HuH-7.5 (cell line): ENCODE results near the gene PID1.

ENCODE experiments used
- DNase-seq: peaks from one replicate; pipeline ENCODE4 v3.0.0; 2011; ENCODE audit warnings: low spot score

The PID1 gene, protein sequence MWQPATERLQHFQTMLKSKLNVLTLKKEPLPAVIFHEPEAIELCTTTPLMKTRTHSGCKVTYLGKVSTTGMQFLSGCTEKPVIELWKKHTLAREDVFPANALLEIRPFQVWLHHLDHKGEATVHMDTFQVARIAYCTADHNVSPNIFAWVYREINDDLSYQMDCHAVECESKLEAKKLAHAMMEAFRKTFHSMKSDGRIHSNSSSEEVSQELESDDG

DNA sequence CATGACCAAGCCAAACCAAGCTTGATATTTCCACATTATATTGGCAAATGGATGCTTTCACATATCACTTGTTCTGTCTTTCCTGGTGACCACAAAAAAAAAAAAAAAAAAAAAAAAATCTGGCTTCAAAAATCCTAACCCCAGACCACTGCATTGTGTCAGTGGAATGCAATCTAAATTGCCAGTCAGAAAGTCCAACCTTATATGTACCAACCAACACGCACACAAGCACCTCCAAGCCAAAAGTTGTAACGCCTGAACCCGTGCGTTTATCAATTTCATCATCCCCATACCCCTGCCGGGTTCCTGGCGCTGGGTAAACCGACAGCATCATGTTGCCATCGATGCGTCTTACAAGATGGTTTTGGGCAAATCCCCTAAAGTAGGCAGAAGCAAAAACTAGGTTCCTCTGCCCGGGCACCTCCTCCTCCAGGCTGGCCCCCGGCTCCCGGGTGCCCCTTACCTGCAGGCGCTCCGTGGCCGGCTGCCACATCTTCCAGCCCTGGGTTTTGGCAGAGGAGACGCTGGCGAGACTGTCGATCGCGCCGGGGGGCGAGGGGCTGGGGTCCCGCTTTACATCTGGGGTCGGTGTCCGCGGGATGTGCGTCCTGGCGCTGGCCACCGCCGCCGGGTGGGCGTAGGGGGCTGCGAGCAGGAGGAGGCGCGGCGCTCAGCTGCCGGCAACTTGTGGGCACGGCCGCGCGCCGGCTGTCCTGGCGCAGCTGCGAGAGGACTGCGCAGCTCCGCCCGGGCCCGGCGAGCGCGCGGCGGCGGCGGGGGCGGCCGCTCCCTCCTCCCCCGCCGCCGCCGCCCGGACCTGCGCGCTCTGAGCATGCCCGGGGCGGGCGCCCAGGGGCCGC lies at the start of gene PID1:
TSS of gene PID1 (minus strand) at position 737 of the 860 bp plus-strand sequence. CDS start at position 493, 244 bp downstream.
- DNase-seq: peak; percentile 36

DNA sequence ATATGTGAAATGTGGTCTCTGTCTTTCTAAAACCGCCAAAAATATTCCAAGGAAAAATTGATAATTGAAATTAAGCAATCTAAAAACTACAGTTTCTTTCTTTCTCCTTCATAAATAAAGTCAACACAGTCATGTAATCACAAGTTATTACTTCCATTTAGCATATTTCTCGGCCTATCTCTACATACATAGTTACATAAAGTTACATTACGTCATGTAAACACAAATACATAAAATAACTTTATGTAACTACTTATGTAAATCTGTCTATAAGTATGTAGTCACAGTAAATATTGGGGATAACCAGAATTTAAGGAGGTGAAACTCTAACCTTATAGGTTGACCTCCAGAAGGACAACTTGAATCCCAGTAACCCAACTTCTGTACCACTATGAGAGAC lies 48.5 kb upstream of the PID1 start:
- DNase-seq: no peak

DNA sequence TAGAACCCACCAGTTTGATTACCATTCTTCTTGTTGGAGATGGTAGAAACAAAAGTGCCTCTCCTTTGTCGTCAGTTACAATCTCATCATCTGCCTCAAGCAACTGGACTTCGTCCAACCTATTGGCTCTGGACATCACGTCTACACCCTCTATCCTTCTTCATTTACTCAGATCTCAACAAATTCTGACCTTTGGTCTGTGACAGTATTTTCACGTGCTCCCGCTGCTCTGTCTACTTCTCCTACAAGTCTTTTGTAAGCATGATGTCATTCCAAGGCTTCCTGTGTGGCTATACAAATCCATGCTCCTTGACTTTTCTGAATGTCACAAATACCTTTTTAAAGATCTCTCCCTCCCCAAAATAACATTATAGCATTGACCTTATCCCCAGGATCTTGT lies 43.0 kb upstream of the PID1 start:
- no peak for DNase-seq

DNA sequence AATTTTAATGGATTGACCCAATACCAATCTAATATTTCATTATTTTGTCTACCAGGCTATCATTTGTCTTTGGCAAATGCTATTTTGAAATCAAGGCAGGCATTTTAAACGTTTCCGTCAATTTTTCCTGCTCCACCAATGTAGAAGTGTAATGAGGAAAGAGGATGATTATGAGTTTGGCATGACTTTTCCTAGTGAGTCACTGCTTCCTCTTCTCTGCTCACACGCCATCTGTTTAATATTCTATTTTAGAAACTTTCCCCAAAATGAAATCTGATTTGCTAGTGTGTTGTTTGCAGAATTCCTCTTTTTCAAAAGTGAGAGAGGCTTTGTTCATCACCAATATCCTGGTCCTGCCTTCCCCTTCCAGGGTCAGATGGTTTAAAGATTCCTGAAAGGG lies 42.5 kb upstream of the PID1 start:
- no peak for DNase-seq

DNA sequence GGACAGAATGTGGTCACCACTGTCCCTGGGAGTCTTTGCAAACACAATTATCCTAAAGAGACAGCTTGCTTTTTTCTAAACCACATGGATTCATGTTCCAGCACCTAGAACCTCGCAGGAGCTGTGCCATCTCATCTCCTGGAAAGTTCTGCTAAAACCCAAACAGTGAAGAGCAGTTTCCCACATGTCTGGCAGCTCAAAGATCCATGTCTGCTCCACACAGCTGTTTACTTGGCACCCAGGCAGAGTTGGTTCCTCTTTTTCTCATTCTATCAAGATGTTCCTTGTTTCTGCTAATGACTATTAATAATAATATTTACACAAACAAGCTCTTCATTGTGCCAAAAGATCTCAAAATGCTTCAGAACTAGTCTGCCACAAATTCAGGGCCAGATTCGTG lies 30.1 kb upstream of the PID1 start:
- no peak for DNase-seq

DNA sequence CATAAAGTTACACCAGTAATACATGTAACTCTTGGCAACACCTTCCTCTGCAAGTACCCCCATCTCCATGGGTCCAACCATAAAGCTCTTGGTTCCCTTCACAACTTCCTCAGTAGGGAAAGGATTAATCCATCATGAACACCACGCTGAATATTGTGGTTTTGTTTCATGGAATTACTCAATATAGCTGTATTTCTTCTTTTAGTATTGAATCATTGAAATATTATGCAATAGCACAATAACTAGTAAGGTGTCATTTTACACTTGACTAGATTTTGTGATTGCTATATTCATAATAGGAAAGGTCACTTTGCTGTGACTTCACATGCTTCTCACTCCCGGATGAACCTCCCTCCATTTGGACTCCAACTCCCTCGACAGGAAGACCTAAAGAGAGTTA lies 29.7 kb upstream of the PID1 start:
- DNase-seq: no peak

DNA sequence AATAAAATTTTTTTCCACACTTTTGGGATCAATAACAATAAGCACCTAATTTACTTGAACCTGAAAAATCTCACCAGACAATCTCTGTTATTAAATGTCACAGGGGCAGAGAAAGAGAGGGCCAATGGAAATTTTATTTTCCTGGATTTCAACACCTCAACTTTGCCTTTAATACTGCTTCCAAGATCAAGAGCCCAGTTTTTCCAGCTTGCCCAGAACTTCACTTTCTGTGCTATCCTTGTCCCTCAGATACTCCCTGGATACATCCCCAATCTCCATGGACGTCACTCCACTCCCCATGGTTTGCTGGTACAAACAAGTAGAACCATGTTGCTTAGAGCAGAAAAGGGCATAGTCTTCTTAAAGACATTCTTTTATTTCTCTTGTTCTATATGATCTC lies 29.3 kb upstream of the PID1 start:
- no peak for DNase-seq

DNA sequence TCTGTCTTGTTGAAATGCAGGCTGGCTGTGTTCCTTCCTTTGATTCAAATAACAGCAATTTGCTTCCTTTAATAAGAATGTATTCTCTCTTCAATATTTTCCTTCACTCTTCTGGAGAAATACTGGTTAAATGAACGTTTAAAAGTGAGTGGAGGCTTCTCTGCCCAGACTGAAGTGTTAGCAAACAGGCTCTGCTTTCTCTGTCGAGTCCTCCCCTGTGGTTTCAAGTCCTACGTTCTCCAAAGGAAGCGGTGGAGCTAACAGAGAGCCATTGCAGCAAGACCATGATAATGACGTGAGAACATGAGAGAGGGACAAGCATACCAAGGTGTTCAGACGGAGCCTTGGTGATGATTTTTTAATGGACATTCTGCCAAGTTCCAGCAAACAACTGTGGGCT lies 26.2 kb upstream of the PID1 start:
- DNase-seq: no peak

DNA sequence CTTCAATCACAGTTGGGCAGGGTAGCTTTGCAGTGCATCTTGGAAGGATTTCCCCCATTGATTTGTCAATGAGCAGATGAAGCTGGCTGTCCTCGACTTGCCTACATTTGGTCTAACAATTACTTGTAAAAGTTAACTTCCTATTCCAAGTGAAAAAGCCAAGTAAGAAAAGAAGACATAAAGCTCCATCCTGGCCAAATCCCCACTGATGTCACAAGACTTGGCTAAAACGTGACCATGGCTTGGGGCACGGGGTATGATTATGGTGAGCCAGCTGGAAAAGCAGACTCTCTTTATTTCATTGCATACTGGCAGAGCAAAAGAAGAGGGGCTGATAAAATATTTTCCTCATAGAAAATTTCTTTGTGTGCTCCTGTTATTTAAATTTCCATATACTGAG lies 25.4 kb upstream of the PID1 start:
- DNase-seq: no peak

DNA sequence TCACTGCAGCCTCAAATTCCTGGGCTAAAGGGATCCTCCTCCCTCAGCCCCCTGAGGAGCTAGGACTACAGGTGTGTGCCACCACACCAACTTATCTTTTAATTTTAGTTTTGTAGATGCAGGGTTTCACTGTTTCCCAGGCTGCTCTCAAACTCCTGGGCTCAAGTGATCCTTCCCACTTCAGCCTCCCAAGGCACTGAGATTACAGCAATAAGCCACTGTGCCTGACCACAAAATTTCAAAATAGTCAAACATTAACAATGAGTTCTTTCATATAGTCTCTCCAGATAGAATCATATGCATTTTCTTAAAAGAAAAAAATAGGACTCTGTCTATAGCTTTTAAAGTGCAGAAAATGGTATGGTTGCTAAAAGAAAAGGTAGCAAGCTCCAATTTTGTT lies 24.9 kb upstream of the PID1 start:
- DNase-seq: no peak

DNA sequence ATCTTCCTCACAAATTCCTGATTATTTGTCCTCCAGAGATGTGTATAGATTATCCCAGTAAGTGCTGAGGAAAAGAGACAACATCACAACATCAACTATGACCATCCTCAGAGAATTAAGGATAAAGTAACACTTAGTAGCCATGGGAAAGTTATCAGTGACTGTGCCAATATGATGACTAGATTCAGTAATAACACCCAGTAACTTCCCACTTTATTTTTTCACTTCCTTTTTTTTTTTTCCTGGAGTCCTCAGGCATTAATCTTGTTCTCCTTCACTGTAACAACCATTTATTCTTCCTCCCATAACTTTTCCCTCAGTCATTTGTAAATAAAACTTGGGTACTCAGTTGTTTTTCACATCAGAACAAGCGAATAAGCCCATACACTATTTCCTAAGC lies 16.7 kb upstream of the PID1 start:
- no peak for DNase-seq

DNA sequence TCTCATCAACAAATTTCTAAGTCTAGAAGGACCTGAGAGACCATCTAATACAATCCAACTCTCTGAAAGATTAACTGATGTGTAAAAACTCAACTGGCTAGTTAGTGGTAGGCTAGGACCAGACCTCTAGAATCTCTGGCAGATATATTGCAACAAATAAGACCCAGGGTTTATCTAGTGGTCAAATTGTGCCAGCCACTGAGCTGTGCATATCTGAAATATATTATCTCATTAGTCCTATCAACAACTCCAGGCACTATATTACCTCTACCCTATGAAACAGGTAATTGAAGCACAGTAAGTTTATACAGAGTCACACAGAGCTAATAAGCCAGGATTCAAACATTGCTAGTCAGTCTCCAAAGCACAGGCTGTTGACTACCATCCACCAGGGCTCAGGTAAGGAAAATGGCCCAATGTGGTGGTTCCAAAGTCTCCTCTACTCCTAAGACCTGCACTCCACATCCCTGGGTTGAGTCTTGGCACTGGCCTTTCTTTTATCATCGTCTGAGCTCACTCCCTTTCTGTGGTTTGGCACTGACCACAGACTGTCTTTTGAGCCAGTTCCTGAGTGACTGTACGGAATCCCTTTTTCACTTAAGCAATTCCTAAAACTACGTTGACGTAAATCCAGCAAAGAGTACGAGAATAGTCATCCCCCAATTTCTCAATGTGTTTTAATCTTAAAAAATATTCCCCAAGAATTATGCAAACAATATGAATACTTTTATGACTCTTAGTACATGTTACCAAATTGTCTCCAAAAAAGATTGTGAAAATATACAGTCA lies 11.9 kb upstream of the PID1 start:
- DNase-seq: no peak

DNA sequence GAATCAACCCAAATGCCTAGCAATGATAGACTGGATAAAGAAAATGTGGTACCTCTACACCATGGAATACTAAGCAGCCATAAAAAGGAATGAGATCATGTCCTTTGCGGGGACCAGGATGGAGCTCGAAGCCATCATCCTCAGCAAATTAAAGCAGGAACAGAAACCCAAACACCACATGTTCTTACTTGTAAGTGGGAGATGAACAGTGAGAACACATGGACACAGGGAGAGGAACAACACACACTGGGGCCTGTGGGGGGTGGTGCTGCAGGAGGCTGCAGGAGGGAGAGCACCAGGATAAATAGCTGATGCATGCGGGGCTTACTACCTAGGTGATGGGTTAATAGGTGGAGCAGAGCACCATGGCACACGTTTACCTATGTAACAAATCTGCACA lies 8.4 kb upstream of the PID1 start:
- DNase-seq: no peak

DNA sequence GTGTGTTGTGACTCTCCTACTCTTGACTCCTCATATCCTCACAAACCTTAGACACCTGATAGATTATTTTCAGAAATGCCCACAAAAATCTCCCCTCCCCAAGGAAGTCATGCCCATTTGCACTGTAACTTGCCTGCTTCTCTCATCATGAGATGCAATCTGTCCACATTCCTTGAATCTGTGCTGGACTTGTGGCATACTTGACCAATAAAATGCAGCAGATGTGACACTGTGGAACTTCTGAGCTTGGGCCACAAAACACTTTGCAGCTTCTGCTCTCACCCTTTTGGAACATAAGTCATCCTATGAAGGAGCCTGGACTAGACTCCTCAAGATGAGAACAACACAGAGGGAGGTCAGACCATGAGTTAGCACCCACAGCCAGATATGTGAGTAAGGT lies 4.4 kb upstream of the PID1 start:
- DNase-seq: no peak

DNA sequence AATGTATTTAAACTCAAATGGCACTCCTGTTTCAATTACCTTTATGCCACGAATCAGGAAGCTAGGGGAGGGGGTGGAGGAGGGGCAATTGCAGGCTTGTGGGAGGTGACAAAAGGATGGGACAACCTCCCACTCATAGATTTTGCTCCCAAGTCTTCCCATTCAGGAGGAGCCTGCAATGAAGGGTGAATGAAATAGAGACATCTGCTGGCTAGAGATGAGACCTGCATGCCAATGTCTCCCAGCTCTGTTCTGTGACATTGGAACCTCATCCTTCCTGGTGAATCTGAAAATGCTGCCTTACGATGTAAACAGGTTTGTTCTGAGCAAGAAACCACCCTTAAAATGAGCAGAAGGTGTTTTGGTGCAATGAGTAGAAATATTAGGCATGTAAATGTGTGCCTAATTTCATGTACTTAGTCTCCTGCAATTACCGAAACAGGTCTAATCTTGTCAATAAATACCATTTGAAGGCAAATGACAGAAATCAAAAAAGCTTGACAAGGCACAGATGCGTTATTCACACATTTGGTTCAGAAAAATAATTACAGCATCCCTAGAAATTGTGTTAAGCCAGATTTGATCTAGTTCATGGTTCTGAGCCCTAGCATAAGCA lies 2.7 kb upstream of the PID1 start:
- peak; percentile 73 for DNase-seq

DNA sequence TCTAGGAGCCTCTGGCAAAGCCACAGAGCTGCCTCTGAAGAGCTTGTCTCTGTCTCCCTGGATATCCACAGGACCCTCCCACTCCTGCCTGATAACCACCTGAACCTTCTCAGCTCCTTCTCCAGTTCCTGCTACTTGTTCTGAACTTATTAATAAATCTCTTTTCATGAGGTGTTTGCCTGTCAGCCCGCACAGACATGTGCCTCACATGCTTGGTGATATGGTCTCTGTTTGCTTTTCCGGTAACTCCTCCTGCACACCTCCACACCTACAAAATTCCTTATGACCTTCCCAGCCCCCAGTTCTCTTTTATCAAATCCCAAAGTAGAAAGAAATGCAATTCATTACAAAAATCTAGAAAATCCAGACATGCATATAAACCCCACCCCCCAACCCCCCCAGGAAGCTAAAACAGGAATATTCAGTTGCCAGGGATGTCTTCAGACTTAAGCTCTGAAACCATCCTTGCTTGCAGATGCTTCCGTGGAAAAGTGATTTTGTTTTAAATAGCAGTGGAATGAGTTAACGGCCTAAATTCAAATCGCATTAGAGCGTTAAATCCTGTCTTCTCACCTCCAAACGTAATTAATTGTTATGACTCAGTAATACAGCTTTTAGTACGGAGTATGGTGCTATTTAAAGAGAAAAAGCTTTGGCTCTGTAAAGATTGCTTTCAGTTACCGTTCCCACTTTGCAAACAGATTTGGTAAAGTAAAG lies 2.1 kb upstream of the PID1 start:
- no peak for DNase-seq

DNA sequence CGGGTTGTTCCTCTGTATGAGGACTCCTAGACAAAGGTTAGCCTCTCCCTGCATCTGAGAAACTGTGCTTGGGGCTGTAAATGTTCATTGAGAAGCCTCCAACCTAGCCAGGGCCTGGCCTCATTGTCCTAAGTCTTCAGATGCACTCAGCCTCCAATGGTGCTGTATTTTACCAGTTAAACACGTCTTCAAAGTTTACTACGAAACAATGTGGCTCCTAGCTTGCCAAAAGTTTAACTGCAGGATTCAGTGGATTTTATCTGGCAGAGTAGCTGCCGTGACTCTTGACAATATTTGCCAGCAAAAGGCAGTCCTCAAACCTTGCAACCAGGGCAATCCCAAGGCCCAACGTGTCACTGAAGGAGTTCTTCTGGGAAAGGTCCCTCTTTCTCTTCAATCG lies 1.1 kb downstream of the PID1 start:
- DNase-seq: no peak

DNA sequence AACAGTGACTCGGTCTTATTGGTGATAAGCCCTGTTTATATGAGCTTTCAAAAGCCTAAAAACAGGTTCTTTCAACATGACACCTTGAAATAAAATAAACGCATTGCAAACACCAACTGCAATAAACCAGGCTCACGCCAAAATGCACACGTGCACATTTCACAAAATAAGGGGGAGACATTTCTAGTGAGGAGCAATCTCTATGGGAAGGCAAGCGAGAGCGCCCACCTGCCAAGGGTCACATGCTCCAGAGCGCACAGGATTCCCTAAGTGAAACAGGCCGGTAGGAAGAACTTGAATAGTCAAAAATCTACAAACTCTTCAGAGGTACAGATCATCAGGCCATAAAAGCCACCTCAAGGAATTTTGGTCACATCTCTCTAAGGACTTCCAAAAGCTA lies 1.9 kb downstream of the PID1 start:
- DNase-seq: no peak

DNA sequence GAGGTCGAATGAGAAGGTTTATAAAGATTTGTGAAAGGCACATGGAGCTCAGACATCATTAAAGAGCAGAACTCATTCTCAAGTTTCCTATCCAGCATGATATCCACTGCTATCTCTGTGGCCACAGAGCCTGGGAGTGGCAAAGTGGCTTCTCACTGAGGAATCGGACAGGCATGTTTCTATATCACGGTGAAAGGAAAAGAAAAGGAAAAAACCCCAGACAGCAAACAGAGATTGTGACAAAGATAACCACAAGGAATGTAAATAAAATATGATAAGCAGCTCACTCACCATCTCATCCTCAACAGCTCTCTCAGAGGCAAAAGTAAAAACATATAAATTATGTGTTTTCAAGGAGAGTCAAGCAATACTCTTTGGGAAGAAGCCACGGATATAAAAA lies 2.5 kb downstream of the PID1 start:
- DNase-seq: no peak

DNA sequence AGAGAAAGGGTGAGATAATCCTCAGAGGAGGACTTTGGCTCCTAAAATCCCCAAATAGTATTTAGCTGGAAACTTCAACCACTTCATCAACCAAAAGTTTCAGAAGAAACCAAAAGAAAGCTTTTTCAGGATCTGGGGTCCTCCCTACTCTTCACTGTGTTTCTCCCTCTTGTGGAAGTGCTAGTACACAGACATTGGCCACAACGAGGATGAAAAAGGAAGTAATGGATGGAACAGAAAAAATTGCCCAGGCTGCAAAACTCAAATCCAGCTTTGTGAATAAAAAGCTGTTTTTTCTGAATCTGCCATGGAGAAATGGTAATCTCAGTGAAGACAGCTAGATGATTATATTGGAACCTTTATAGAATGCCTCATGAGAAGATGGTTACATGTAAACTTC lies 4.0 kb downstream of the PID1 start:
- no peak for DNase-seq

DNA sequence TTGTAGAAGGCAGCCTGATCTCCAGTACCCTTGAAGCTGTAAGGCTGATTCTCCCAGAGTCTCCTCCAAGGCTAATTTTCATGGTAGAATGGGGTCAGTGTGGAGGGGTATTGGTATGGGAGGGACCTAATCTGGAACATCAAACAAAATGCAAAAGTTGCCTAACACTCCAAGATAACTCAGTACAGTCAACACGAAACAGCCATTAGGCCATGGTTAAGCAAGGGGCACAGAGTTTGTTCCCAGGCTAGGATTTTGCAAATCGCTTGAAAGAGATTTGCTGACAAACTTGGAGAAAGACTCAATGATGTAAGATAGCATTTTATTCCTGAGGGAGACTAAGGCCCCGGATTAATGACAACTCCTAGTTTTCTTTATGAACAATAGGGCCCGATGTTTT lies 5.4 kb downstream of the PID1 start:
- peak; percentile 44 for DNase-seq

DNA sequence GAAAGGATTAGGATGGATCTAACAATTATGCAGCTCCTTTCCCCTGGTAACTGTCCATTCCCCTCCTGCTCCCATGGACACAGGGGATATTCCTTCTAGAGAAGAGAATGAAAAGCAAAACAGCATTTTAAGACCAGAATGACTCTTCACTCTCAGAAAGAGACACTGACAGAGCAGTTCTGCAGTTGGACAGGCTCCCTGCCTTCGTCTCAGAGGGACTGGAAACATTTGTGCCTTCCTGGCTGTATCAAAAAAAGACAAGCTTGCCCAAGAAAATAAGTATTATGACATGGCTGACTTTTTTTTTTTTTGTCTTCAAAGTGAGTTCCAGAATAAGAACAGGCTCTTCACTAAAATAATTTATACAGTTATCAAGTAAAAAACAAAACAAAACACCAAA lies 9.5 kb downstream of the PID1 start:
- no peak for DNase-seq
